Activated T-cell treated with anti-CD3 and anti-CD28 coated beads, Interleukin-2, amount 50 U/mL, for 72 hours (primary cell): ENCODE measurements around the gene ZNF629. TPM values are rescaled to one million over a fixed set of nuclear protein-coding genes. Genes with fewer than 3 reads are reported as not detected.

Source experiments
- ATAC-seq, 2 donors: fragments of 150-1000 bp; cut with Tn5 transposase; replicated peaks in 1 of 2; 2 replicates each; pipeline ENCODE4 v1.10.0; 2021; ENCODE audit warnings: moderate library complexity in 2 of 2, mild to moderate bottlenecking in 1 of 2
- DNase-seq, 2 donors: peaks; one replicate each; pipeline ENCODE4 v3.0.0; 2021 to 2022; ENCODE audit warnings: mixed read lengths in 1 of 2
- H3K27ac Mint-ChIP-seq: one replicate; pipeline ENCODE4 v1.8.0; 2022; ENCODE audit warnings: mild to moderate bottlenecking, moderate library complexity, mixed read lengths
- H3K27me3 Mint-ChIP-seq: one replicate; pipeline ENCODE4 v1.8.0; 2022; ENCODE audit warnings: low read depth, mixed read lengths
- H3K36me3 Mint-ChIP-seq, 2 donors: one replicate each; pipeline ENCODE4 v1.8.0; 2022; ENCODE audit warnings: mixed read lengths in 2 of 2, mild to moderate bottlenecking in 1 of 2; ENCODE audit not compliant: insufficient read depth in 2 of 2
- H3K4me1 Mint-ChIP-seq: one replicate; pipeline ENCODE4 v1.8.0; 2022; ENCODE audit warnings: low read depth, mixed read lengths
- H3K4me3 Mint-ChIP-seq, 2 donors: one replicate each; pipeline ENCODE4 v1.8.0; 2022; ENCODE audit warnings: mild to moderate bottlenecking in 2 of 2, mixed read lengths in 2 of 2, moderate library complexity in 2 of 2
- H3K9me3 Mint-ChIP-seq, 2 donors: one replicate each; pipeline ENCODE4 v1.8.0; 2022; ENCODE audit warnings: mixed read lengths in 2 of 2
- total RNA-seq, 2 donors: library from RNA; stranded (reverse); gene quantifications; one replicate each; pipeline ENCODE4 v1.2.3, GENCODE V29; 2022

ZNF629 gene
- total RNA-seq, 2 donors from 2014 or later = 3.7 TPM

- Mint-ChIP-seq H3K4me3 (no peak overlapping the region), H3K27ac (no peak overlapping the region), H3K9me3 (no peaks in the 10 kb centered on the region), H3K4me1 (peaks cover 14% of the 10 kb centered on the region), H3K36me3 (peaks cover 0 to 1% of the 10 kb centered on the region in 2 donors), H3K27me3 (no peaks in the 10 kb centered on the region)
- DNase-seq (no peak), ATAC-seq (no peak)
These were observed 4.3 kb downstream of the ZNF629 start for GRCh38 chr16:30782486-30783279.

- Mint-ChIP-seq H3K9me3 (no peaks in the 10 kb centered on the region), H3K4me3 (no peak overlapping the region), H3K27me3 (no peaks in the 10 kb centered on the region), H3K27ac (no peak overlapping the region), H3K36me3 (peaks cover 2 to 4% of the 10 kb centered on the region in 2 donors), H3K4me1 (peaks cover 19% of the 10 kb centered on the region)
- DNase-seq (no peak), ATAC-seq (no peak)
These were observed 6.5 kb downstream of the ZNF629 start for GRCh38 chr16:30780549-30780948.

DNA sequence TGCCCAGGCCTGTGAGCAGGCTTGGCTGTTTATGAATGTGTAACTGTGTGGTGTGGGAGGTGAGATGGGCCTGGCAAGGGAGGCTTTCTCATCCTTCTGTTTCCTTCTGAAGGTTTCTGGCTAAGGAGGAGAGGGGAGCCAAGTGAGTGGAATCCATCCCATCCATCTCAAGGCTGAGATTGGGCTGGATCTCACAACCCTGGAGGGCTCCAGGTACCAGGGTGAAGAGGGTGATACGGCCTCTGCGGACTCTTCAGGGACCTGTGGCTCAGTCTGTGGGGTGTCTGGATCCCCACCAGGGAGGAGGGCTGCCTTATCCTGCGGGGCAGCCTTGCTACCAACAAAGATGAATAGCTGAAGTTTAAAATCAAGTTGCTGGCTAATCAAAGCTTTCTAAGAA is 7.0 kb downstream of the ZNF629 start:
- H3K9me3 Mint-ChIP-seq = no peaks in the 10 kb centered on the region
- no peak overlapping the region for H3K27ac Mint-ChIP-seq
- ATAC-seq (no peak), DNase-seq (no peak)
- peaks cover 17% of the 10 kb centered on the region for H3K4me1 Mint-ChIP-seq
- H3K27me3 Mint-ChIP-seq = no peaks in the 10 kb centered on the region
- H3K4me3 Mint-ChIP-seq = no peak overlapping the region
- H3K36me3 Mint-ChIP-seq = peaks cover 2 to 4% of the 10 kb centered on the region in 2 donors

DNA sequence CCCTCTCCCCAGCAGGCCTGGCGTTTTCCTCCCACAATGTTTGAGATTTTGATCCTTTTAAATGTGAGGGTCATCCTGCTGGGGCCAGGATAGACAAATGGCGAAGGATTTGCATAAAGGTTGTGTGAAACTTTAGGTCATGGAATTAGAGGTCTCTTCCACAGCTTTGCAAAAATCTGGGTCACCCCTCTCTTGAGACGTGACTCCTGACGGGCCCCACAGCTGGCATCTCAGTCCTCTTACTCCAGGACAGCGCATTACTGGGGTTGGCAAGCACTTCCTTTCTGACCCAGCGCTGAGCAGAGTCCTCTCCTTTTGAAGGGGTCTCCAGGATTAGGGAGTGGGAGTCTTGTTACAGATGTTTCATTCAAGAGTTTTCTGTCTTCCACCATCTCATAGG is 7.4 kb downstream of the ZNF629 start:
- H3K4me1 Mint-ChIP-seq = peaks cover 21% of the 10 kb centered on the region
- H3K36me3 Mint-ChIP-seq = peaks cover 2 to 5% of the 10 kb centered on the region in 2 donors
- DNase-seq (no peak), ATAC-seq (no peak)
- H3K27ac Mint-ChIP-seq = no peak overlapping the region
- no peaks in the 10 kb centered on the region for H3K27me3 Mint-ChIP-seq
- H3K4me3 Mint-ChIP-seq = no peak overlapping the region
- H3K9me3 Mint-ChIP-seq = no peaks in the 10 kb centered on the region

GRCh38 chr16:30778549-30779244 is 8.3 kb downstream of the ZNF629 start:
- H3K36me3 Mint-ChIP-seq = peaks cover 2 to 6% of the 10 kb centered on the region in 2 donors
- no peaks in the 10 kb centered on the region for H3K27me3 Mint-ChIP-seq
- DNase-seq (no peak), ATAC-seq (no peak)
- H3K4me3 Mint-ChIP-seq = no peak overlapping the region
- H3K27ac Mint-ChIP-seq = no peak overlapping the region
- H3K4me1 Mint-ChIP-seq = peaks cover 25% of the 10 kb centered on the region
- H3K9me3 Mint-ChIP-seq = no peaks in the 10 kb centered on the region

DNA sequence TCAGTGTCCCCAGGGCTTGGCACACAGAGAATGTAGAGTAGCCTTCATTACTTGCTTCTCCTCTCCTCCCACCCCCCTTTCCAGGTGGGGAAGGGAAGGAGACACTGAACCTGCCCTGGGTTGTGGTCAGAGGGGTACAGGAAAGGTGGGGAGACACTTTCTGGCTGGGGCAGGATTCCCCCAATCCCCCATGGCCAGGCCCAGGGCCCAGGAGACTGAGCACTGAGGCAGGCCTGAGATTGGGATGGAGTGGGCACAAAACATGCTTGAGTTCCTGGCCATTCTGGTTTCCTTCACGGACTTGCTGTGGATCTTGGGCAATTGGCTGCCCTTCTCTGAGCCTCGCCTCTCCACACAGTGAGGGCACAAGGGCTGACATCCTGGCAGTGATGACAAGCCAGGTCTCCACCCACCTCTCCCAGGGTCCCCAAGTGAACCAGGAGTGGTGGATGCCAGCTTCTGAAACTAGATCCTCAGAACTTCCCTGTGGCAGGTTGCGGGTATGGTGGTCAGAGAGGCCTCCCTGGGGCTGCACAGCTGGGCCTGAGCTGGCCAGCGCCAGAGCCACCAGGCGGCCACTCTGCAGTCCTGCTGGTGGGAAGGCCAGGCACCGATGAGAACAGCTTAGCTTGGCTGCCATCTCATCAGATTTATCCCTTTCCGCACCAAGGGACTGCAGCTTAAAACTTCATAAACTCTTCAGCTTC is 9.3 kb downstream of the ZNF629 start:
- H3K9me3 Mint-ChIP-seq = no peaks in the 10 kb centered on the region
- ATAC-seq (no peak), DNase-seq (no peak)
- H3K4me3 Mint-ChIP-seq = peak overlapping the region; percentile 77 to 91
- H3K4me1 Mint-ChIP-seq = peaks cover 27% of the 10 kb centered on the region
- H3K36me3 Mint-ChIP-seq = peaks cover 2 to 8% of the 10 kb centered on the region in 2 donors
- H3K27ac Mint-ChIP-seq = peak overlapping the region; percentile 27
- H3K27me3 Mint-ChIP-seq = no peaks in the 10 kb centered on the region

GRCh38 chr16:30775392-30776188 is 11.4 kb downstream of the ZNF629 start:
- ATAC-seq (peak; percentile 73 to 78), DNase-seq (peak; percentile 60 to 64)

GRCh38 chr16:30775131-30775391 is 11.9 kb downstream of the ZNF629 start:
- Mint-ChIP-seq H3K27ac (no peak overlapping the region), H3K4me3 (peak overlapping the region; percentile 77 to 91), H3K4me1 (peaks cover 37% of the 10 kb centered on the region), H3K36me3 (peaks cover 3 to 19% of the 10 kb centered on the region in 2 donors), H3K27me3 (no peaks in the 10 kb centered on the region), H3K9me3 (no peaks in the 10 kb centered on the region)
- DNase-seq (no peak), ATAC-seq (no peak)

More at GRCh38 chr16:30775392-30776188, 11.4 kb downstream of the ZNF629 start:
- Mint-ChIP-seq H3K27ac (no peak overlapping the region), H3K4me3 (peak overlapping the region; percentile 77 to 91), H3K27me3 (no peaks in the 10 kb centered on the region), H3K9me3 (no peaks in the 10 kb centered on the region), H3K36me3 (peaks cover 3 to 19% of the 10 kb centered on the region in 2 donors), H3K4me1 (peaks cover 37% of the 10 kb centered on the region)

DNA sequence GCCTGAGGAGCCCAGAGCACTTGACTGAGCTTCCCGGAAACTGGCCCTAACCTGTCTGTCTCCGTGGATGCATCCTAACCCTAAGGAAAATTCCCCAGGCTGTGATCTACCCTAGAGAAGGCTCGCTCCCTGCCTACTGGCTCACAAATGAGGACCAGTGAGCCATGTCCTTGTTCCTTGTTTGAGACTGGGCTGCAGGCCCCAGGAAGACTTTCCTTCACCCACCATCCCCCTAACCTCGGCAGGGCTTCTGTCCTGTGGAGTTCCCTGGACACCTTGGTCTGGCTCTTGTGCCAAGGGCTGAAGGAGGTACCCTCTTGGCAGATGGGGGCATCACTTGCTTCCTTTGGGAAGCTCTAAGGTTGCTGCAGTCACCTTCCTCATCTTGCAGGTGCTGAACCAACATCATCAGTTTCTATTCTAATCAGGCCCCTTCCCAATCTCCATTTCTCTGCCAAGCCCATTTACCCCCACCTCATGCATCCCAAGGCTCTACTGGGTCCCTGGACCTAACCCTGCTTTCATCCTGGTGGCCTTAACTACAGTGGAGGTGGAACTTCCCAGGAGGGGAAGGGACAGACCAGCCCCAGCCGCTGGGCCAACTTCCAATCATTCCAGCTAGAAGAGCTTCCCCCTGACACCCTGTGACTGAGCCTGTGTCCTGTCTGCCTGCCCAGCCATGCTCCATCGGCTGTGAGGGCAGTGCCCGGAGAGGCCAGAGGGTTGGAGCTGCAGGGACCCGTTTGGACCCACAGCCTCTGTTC is 12.5 kb downstream of the ZNF629 start:
- Mint-ChIP-seq H3K9me3 (no peaks in the 10 kb centered on the region), H3K36me3 (peaks cover 3 to 19% of the 10 kb centered on the region in 2 donors), H3K27me3 (no peaks in the 10 kb centered on the region), H3K27ac (no peak overlapping the region), H3K4me3 (peak overlapping the region; percentile 77 to 91), H3K4me1 (peaks cover 37% of the 10 kb centered on the region)
- DNase-seq (no peak), ATAC-seq (no peak)

DNA sequence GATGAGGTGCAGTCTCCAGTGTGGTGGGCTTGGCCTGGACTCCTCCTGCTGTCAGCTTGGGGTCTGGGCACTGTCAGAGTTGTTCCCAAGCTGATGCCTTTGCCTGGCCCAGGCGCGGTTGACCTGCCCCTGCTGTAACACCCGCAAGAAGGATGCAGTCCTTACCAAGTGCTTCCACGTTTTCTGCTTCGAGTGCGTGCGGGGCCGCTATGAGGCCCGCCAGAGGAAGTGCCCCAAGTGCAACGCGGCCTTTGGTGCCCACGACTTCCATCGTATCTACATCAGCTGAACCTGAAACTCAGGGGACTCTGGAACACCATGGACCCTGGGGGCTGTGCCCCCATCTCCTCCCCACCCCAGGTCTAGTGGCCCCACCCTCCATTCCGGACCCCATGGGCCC is 13.2 kb downstream of the ZNF629 start:
- no peak for ATAC-seq
- Mint-ChIP-seq H3K27ac (no peak overlapping the region), H3K27me3 (no peaks in the 10 kb centered on the region), H3K4me3 (no peak overlapping the region), H3K9me3 (no peaks in the 10 kb centered on the region), H3K4me1 (peaks cover 37% of the 10 kb centered on the region), H3K36me3 (peaks cover 3 to 22% of the 10 kb centered on the region in 2 donors)
- DNase-seq = no peak

DNA sequence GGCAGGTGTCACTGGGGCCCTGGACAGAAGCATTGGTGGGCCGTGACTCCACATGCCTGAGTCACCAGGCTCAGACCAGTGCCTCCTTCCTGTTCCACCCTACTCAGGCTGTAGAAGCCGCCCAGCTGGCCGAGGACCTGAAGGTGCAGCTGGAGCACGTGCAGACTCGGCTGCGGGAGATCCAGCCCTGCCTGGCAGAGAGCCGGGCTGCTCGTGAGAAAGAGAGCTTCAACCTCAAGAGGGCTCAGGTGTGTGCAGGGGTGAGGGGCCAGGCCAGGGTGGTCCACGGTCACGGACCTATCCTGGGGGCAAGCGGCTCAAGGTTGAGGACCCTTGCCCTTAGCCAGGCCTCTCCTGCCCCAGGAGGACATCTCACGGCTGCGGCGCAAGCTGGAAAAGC is 15.3 kb downstream of the ZNF629 start:
- no peak overlapping the region for H3K27ac Mint-ChIP-seq
- peaks cover 5 to 30% of the 10 kb centered on the region in 2 donors for H3K36me3 Mint-ChIP-seq
- ATAC-seq (no peak), DNase-seq (no peak)
- H3K27me3 Mint-ChIP-seq = no peaks in the 10 kb centered on the region
- no peak overlapping the region for H3K4me3 Mint-ChIP-seq
- H3K9me3 Mint-ChIP-seq = no peaks in the 10 kb centered on the region
- peaks cover 27% of the 10 kb centered on the region for H3K4me1 Mint-ChIP-seq

DNA sequence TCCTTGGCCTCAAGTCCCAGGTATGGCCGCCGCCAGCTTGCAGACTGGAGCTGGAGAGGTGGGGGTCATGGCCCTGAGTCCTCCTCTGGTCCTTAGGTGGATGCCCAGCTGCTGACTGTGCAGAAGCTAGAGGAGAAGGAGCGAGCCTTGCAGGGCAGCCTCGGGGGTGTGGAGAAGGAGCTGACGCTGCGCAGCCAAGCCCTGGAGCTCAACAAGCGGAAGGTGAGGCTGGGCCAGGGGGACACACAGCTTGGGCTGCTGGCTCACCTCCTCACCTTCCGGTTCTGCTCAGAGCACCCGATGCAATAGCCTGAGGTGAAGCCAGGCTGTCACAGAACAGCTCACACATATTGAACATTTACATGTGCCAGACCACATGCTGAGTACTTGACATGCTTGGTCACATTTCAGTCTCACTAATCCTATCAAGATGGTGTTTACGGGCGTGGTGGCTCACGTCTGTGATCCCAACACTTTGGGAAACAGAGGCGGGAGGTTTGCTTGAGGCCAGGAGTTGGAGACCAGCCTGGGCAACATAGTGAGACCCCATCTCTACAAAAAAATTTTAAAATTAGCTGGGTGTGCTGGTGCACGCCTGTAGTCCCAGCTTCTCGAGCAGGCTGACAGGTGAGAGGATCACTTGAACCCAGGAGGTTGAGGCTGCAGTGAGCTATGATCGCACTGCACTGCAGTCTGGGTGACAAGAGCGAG is 17.5 kb downstream of the ZNF629 start:
- peaks cover 15% of the 10 kb centered on the region for H3K4me1 Mint-ChIP-seq
- H3K4me3 Mint-ChIP-seq = no peak overlapping the region
- H3K36me3 Mint-ChIP-seq = peaks cover 5 to 35% of the 10 kb centered on the region in 2 donors
- H3K27me3 Mint-ChIP-seq = no peaks in the 10 kb centered on the region
- DNase-seq (no peak), ATAC-seq (no peak)
- H3K27ac Mint-ChIP-seq = no peak overlapping the region
- no peaks in the 10 kb centered on the region for H3K9me3 Mint-ChIP-seq
